HS-5 (cell line): Measurements from ENCODE around the gene HSP90B1.

ENCODE experiments used
- DNase-seq: peaks from one replicate; pipeline ENCODE4 v3.0.0-alpha.2; 2012; ENCODE audit warnings: low read depth

The HSP90B1 gene

DNA sequence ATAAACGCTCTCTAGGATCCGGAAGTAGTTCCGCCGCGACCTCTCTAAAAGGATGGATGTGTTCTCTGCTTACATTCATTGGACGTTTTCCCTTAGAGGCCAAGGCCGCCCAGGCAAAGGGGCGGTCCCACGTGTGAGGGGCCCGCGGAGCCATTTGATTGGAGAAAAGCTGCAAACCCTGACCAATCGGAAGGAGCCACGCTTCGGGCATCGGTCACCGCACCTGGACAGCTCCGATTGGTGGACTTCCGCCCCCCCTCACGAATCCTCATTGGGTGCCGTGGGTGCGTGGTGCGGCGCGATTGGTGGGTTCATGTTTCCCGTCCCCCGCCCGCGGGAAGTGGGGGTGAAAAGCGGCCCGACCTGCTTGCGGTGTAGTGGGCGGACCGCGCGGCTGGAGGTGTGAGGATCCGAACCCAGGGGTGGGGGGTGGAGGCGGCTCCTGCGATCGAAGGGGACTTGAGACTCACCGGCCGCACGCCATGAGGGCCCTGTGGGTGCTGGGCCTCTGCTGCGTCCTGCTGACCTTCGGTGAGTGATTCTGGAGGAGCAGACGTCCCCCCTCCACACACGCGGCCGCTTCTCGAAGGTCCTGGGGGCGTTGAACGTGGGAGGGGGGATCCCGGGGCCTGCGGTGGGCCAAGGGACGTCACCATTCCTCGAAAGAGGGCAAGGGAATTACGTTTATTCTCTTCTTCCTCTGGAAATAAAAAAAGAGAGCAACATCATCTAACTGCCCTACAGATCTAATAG lies at the start of gene HSP90B1:
Gene HSP90B1, plus strand, starts transcription at position 377 of the 753 bp plus-strand sequence. Its CDS starts 106 bp downstream, at position 483.
- peak; percentile 99 for DNase-seq

DNA sequence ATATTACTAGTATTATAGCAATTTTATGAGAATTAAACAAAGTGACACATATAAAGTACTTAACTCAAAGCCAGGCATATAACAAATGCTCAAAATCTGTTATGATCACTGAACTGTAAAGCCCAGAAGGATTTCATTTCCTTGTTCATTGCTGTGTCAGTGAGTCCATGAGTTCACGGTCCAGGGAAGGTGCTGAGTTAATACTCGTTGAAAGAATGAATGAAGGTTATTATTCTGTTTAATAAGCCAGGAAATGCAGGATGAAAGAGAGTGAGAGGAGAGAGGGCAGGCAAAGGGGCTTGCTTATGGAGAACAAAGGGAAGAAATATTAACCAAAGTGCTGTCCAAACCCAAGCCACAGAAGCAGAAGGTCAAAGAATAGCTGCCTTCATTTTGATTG lies 48.9 kb upstream of the HSP90B1 start:
- DNase-seq = no peak

DNA sequence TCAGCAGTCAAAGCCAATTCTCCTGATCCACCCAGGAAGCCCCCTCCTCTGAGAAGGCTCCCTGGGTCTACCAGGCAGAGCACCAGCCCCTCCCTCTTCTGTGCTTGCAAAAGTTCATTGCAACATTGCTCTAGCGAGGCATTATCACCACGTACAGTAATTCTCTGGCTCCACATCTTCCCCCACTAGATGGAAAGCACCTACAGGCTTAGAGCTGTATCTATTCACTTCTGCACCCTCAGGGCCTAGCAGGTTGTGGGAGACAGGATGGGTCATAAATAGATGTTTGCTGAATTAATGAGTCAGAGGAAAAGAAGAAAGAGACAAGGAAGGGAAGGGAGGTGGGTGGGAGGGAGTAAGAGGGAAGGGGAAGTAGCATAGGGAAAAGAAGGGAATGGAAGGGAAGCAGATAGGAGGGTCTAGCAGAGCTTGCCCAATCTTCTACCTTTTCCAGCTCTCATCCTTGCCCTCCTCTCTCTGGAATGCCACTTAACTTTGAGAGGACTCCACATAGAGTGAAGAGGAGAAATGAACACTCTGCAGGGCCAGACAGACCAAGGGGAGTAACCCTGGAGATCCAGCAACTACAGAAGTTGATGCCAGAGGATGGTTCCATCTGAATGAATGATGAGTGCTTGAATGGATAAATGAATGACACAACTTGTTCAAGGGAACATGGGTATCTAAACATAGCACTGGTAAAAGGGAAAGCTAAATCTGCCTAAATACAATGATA lies 47.2 kb upstream of the HSP90B1 start:
- DNase-seq = no peak

DNA sequence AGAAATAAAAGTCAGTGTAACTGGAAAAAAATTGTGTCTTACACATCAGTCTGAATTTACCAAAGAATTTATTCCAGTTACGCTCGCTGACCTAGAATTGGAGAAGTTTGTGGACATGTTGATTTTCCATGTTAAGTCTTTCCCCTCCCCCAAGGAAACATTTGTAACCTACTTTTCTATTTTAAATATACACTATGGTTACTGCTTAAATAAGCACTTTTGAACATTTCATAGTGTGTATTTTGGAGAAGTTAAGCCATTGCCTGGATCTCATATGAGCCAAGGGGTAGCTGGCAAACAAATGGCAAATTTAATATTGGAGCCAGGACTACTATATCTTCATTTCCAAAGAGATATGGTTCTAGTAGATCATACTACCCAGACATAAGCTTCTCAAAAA lies 46.3 kb upstream of the HSP90B1 start:
- DNase-seq = no peak

DNA sequence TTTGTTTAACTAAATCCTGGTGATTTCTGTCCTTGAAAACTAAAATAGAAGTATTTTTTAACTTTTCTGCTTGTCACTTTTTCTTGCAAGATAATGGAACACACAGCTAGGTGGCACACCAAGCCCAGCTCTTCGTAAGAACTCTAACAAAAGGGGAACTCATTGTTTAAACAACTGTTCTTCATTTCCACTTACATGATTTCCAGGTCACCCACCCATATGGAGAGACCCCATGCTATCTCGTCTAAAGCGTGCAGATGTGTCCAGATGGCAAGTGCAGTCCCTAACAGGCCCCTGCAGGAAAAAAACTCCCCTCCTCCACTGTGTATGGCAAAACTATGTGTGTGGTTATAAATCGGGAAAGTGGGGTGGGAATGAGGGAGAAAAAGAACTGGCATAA lies 45.9 kb upstream of the HSP90B1 start:
- DNase-seq = no peak

DNA sequence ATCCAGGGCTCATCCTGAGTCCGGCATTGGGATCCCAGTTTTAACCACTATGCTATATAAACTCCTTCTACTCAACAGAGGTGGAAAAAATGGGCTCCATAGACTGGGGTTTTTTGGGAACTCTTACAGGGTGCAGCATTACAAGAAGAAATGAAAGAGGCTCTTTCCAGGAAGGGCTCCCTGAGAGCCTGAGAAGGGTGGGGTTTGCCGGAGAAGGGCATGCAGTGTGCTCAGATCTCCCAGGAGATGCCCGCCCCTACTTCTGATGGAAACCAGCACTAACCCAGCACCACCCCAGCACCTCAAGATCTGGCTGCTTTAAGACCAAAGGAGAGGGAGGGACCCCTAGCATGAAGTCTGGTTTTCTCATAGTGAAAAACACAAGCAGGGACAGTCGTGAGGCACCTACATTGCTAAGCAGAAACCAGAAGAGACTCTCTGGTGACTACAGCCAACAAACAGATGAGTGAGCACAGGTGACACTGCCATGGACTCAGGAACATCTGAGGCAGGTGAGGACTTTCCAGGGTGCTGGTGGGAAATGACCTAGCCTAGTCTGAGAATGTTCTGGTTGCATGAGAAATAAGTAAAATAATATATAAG lies 43.9 kb upstream of the HSP90B1 start:
- no peak for DNase-seq

DNA sequence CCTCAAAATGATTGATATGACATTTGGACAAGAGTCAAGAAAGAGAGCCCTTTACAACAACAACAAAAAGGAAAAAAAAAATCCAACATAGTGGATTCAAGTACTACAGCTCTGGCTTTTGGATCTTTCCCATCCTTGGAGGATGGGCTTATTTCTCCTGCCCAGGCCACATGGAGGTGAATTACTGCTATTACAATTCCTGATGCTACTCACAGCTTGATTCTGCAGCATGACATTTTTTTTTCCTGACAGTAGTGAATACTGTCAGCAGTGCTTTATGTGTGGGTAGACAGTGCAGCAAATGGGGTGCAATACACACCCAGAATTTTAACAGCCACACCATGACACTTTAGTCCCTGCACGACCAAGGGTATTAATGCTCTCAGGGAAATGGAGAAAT lies 42.5 kb upstream of the HSP90B1 start:
- no peak for DNase-seq

DNA sequence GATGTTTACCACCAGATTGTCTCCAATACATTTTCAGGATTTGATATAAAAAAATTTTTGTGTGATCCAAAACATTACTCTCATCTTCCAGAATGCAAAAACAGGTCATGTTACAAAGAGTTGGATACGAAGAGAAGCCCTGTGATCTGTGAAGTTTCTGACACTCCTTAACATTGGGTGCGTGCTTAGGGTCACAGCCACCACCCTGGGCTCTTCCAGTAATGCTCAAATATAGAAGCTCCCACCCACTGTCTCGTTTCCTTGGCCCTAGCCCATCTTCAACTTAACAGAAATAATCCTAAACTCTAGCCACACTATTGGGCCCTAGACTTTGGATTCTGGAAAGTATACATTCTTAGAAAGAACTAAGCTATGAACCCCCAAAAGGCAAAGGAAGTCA lies 32.9 kb upstream of the HSP90B1 start:
- DNase-seq = no peak

DNA sequence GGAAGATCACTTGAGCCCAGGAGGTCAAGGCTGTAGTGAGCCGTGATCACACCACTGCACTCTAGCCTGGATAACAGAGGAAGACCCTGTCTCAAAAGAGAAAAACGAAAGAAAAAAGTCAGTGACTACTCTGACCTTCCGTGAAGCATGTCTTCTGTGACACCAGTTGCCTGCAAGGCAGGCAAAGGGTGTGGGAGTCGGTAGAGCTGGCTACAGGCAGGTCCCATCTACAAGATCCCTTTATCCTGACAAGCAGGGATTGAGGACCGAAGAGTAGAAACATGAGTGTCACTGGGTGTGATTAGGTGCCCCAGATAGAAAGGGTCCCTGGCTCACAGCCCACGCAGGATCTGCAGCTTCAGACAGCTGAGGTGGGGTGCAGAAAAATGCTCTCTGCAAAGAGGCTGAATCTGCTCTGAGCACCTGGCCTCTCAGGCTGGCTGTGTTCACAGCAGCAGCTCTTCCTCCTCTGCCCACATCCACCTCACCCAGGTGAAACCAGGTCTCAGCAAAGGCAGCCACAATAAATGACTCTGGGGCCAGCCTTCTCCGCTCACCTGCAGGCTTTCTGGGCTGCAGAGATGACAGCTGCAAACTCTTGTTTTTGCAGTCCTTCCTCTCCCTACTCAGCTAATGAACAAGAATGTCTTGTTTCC lies 28.6 kb upstream of the HSP90B1 start:
- no peak for DNase-seq

DNA sequence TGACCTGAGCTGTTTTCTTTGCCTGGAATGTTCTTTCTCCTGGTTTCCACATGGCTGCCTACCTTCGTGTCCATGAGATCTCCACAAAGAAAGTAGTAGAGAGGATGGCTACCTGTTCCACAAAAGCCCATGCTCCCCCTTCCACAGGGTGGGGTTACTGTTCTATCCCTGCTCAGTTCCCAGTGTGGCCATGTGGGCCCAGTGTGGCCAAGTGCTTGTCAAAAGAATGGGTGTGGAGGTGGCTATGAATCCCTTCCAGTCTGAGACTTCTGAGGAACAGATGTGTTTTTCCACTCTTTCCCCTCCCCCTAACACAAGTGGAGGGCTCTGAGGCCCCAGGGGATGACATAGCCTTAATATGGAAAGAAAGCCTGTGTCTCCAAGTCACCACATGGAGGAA lies 26.2 kb upstream of the HSP90B1 start:
- DNase-seq = no peak

DNA sequence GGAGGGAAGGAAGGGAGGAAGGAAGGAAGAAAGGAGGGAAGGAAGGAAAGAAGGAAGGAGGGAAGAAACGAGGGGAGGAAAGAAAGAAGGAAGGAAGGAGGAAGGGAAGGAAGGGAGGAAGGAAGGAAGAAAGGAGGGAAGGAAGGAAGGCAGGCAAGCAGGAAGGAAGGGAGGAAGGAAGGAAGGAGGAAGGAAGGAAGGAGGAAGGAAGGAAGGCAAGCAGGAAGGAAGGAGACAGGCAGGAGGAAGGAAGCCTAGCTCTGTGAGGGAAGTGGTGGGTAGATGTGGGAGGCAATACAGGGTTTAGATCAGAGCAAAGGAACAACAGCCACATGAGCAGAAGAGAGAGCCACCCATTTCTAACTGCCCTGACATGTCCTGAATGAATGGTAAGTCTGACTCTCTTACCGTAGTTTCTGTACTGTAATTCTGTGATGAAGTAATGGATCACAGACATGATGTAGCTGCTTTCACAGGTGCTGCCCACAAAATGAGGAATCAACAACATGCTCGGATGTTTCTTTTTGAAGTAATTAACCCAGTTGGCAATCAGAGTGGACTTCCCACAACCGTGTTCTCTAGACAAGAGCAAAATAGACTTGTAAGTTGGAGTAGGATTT lies 24.4 kb upstream of the HSP90B1 start:
- DNase-seq = no peak

DNA sequence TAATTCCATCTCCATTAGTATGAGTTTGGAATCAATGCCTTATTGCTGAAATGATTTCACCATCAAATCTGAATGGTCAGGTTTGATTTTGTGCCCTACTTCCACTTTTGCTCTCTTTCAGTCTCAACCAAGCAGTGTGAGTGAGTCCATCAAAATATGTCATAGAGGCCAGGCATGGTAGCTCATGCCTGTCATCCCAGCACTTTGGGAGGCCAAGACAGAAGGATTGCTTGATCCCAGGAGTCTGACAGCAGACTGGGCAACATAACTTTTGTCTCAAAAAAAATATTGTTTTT lies 22.0 kb upstream of the HSP90B1 start:
- no peak for DNase-seq

DNA sequence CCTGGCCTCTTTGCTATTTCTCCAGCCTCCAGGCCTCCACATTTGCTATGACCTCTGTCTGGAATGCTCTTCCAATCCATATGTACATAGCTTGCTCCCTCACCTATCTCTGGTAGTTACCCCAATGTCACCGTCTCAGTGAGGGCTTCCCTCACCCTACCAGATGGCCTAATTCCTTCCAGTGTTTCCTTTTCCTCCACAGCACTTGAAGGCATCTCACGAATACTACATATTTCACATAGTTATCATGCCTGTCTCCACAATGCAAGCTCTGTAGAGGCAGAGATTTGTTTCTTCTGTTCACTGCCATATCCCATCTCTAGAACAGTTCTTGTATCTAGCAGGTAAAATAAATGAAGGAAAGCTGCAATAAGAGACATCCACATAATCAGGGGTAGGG lies 21.3 kb upstream of the HSP90B1 start:
- no peak for DNase-seq

DNA sequence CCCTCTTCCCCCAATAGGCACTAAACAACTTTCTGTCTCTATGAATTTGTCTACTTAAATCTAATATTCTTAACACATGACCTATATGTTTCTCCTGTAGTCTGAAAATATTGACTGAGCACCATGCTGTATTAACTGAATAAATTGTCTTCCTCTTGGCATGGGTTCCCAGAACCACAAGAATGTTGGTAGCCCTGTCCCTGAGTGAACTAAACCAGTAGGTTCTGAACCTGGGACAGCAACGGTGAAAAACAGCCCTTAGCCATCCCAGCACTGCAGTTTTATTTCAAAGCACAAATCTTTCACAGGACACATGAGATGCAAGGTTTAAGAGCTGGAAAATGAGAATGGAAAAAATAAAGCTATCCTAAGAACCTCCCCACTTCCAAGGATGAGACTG lies 20.4 kb upstream of the HSP90B1 start:
- DNase-seq = no peak

DNA sequence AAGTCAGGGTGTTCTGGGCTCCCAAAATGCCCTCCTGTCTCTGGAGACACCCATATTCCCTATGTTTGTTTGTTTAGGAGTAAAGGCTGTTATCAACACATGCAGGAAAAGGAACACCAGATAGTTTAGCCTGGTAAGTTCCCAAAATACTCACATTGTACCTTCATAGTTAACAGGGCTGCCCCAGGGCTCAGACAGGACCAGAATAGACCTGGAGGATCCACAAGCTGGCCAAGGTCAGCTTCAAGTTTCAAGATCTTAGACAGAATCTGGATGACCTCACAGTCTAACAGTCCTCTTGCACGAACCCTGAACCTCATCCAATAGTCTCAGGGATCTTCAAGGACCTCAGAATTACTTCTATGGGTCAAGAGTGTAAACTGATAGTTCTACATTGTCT lies 18.1 kb upstream of the HSP90B1 start:
- DNase-seq = no peak

DNA sequence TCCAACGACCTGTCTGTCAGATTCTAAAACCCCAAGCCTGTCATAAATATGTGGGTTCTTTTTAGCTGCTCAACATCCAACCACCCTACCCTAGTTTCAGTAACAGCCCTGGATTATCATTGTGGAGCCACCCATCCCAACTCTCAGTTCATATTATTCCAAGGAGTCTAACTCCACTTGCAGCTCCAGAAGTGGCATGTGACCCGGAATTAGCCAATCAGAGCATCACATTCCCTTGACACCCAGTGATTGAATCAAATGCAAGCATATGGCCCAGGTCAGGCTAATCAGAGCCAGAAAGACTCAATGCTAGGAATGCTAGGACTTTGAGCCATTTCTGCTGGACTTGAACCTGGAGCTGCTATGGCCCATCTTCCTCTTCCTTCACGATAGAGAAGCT lies 17.1 kb upstream of the HSP90B1 start:
- DNase-seq = no peak

DNA sequence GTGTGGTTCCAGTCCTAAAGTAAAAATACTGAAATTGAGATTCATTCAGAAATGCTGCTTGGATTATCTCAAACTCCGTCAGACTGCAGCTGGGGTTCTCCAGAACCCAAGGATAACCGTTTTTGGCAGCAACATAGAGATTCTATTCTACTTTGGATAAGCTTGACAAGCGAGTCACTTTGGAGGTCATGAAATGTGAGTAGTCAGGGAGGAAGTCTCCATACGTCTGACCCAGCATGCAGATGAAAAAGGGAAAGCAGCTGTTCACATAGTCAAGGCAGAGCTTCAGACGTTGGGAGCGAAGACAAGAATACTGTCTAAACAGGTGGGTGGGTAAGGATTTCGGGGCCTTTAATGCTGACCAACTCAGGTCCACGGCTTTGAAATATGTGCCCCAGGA lies 14.9 kb upstream of the HSP90B1 start:
- DNase-seq = no peak

DNA sequence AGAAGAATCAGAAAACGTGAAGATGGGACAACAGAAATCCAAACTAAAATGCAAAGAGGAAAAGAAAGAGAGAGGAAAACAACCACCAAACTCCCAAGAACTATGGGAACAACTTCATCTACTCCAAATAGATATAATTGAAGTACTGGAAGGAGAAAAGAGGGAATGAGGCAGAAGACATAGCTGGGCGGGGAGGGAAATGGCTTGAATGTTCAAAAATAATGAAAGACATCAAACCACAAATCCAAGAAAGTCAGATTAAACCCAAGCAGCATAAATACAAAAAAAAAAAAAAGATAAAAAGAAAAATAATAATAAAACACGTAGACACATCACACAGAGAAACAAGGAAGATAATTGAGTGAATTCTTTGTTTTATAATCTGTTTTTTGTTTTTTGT lies 12.3 kb upstream of the HSP90B1 start:
- DNase-seq = no peak

DNA sequence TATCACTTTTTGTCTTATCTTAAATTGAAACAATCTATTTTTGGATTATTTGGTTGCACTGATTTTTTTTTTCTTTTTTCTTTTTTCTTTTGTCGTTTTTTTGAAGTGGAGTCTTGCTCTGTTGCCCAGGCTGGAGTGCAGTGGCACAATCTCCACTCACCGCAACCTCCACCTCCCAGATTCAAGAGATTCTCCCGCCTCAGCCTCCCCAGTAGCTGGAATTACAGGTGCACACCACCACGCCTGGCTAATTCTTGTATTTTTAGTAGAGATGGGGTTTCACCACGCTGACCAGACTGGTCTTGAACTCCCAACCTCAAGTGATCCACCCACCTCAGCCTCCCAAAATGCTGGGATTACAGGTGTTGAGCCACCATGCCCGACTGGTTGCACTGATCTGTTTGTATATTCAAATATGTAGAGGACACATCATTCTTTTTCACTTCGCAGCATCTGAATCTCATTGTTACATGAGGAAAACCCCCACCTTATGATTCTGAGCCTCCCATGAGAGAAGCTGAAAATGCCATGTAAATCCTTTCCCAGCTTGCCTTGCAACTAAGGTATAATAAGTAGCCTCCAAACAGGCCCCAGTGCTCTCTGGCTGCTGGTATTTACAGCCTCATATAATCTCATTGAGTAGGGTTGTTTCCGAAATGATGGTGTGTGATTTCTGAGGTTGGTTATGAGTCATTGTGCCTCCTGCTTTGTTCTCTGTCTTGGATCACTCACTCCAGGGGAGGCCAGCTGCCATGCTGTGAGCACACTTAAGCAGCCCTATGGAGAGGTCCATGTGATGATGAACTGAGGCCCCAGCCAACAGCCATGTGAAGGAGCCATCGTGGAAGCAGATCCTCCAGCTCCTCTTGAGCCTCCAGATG lies 5.2 kb upstream of the HSP90B1 start:
- DNase-seq = peak; percentile 26

DNA sequence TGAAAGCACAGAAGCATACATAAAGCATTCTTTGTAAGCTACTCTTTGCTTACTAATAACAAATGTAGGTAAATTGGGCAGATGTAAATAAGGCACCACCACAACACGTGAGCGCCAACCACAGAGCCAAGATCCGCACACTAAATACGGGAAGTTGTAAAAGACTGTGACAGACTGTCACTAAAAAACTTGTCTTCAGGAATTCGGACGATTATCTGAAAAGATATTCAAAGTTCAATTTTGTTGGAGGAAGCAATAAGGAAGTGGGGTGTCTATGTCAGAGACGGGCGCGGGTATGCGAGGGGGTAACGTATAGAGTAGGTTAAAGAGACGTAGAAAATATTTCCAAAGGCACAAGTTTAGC lies 1.5 kb upstream of the HSP90B1 start:
- DNase-seq = no peak

DNA sequence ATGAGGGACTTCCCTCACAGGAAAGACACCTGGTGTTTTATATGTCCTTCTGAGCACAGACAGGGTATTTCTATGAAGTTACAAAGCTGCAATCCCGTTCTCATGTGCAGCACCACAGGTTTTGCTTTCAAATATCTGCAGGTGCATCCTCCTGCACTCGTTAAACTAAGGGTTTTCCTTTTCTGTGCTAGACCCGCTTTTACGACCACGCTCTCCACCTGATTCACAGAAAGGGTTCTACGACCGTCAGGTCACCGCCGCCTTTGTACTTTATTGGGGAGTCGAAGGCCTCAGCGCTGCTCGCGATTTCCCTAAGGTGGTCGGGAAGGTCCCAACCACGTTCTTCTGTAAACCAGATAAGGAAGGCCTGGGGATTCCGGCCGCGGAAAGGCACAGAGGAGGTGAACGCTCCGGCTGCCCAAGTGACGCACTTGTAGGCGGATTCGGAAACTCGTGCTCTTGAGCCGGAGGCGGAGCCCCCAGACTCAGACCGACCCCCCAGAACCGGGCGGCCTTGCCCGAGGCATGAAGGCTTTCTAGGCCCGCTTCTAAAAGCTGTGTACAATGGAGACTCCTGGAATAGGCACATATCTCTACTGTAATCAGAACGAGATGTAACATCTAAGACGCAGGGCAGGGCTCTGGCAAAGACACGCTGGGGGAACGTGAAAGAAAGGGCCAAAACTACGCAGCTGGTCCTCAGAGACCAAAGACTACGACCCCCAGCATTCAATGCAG lies 995 bp upstream of the HSP90B1 start:
- no peak for DNase-seq
